Mesenteric fat pad (tissue), 1 donor: Measurements from ENCODE around the gene PXMP2. TPM values are rescaled to one million over a fixed set of nuclear protein-coding genes. Genes with fewer than 3 reads are reported as not detected.

Source experiments
- DNase-seq: peaks from one replicate; pipeline ENCODE4 v3.0.0-alpha.2; 2020; ENCODE audit warnings: low spot score
- total RNA-seq: library from RNA; stranded (reverse); fragmentation: NEBNext Ultra II Directional; extraction: Animal tissue kit (Norgen Biotek cat#: 25700); gene quantifications from one replicate; pipeline ENCODE4 v1.2.1, GENCODE V29; 2021
- donor health status: DM: yes; HTN: yes; CAD: no.

Gene PXMP2
- total RNA-seq, 1 donor from 2014 or later, result 11.7 TPM

GRCh38 chr12:132659146-132659545 is 28.2 kb upstream of the PXMP2 start:
- no peak for DNase-seq

- no peak for DNase-seq
Measured at GRCh38 chr12:132660052-132660451, 27.3 kb upstream of the PXMP2 start.

- DNase-seq, result no peak
Measured at GRCh38 chr12:132660996-132661395, 26.4 kb upstream of the PXMP2 start.

GRCh38 chr12:132661972-132662371 is 25.4 kb upstream of the PXMP2 start:
- no peak for DNase-seq

- no peak for DNase-seq
Measured at GRCh38 chr12:132662901-132663755, 24.3 kb upstream of the PXMP2 start.

- no peak for DNase-seq
Measured at GRCh38 chr12:132664206-132665148, 22.9 kb upstream of the PXMP2 start.

- DNase-seq, result no peak
Measured at GRCh38 chr12:132665149-132665491, 22.3 kb upstream of the PXMP2 start.

GRCh38 chr12:132665794-132666193 is 21.6 kb upstream of the PXMP2 start:
- no peak for DNase-seq

- DNase-seq, result no peak
Measured at GRCh38 chr12:132668191-132669088, 18.9 kb upstream of the PXMP2 start.

GRCh38 chr12:132669166-132669879 is 18.1 kb upstream of the PXMP2 start:
- DNase-seq, result no peak

- no peak for DNase-seq
Measured at GRCh38 chr12:132672116-132672515, 15.3 kb upstream of the PXMP2 start.

- no peak for DNase-seq
Measured at GRCh38 chr12:132672678-132673077, 14.7 kb upstream of the PXMP2 start.

- DNase-seq, result no peak
Measured at GRCh38 chr12:132673288-132674179, 13.9 kb upstream of the PXMP2 start.

- no peak for DNase-seq
Measured at GRCh38 chr12:132674561-132674960, 12.8 kb upstream of the PXMP2 start.

- DNase-seq, result no peak
Measured at GRCh38 chr12:132675757-132676432, 11.5 kb upstream of the PXMP2 start.

- DNase-seq, result no peak
Measured at GRCh38 chr12:132677492-132677891, 9.9 kb upstream of the PXMP2 start.

GRCh38 chr12:132685400-132685799 is 2.0 kb upstream of the PXMP2 start:
- no peak for DNase-seq

- DNase-seq, result no peak
Measured at GRCh38 chr12:132686825-132687210, 569 bp upstream of the PXMP2 start.

GRCh38 chr12:132689227-132689626 is 1.8 kb downstream of the PXMP2 start:
- no peak for DNase-seq
